ENCODE measurements around the gene NTF3.

The NTF3 gene

GRCh38 chr12:5430641-5431603 lies 986 bp upstream of the NTF3 start:
- Histone ChIP-seq H3K27ac (ENCODE audit: low read depth in 2 of 2, low read length in 2 of 2) (no peak overlapping the region), H3K4me3 (ENCODE audit: low read length in 2 of 2) (no peak overlapping the region), H3K9ac (ENCODE audit: low read depth in 1 of 2, low read length in 2 of 2) (no peak overlapping the region), H3K36me3 (ENCODE audit: control insufficient read depth in 2 of 2, insufficient read depth in 2 of 2, low read length in 2 of 2) (no peaks in the 10 kb centered on the region), H3K4me1 (ENCODE audit: control insufficient read depth in 2 of 2, insufficient read depth in 2 of 2, low read length in 2 of 2) (peaks cover 11 to 18% of the 10 kb centered on the region in 2 donors), H3K9me3 (ENCODE audit: control insufficient read depth in 2 of 2, low read length in 2 of 2) (no peaks in the 10 kb centered on the region), H3K27me3 (ENCODE audit: control insufficient read depth in 2 of 2, insufficient read depth in 2 of 2, low read length in 2 of 2) (peaks cover 42 to 49% of the 10 kb centered on the region in 2 donors)

GRCh38 chr12:5433081-5433844 lies 1.4 kb downstream of the NTF3 start:
- Histone ChIP-seq H3K4me3 (ENCODE audit: low read length in 2 of 2) (peak overlapping the region; percentile 53 to 65), H3K9ac (ENCODE audit: low read depth in 1 of 2, low read length in 2 of 2) (peak overlapping the region; percentile 33 to 47), H3K27me3 (ENCODE audit: control insufficient read depth in 2 of 2, insufficient read depth in 2 of 2, low read length in 2 of 2) (peaks cover 37 to 52% of the 10 kb centered on the region in 2 donors), H3K27ac (ENCODE audit: low read depth in 2 of 2, low read length in 2 of 2) (no peak overlapping the region), H3K9me3 (ENCODE audit: control insufficient read depth in 2 of 2, low read length in 2 of 2) (no peaks in the 10 kb centered on the region), H3K36me3 (ENCODE audit: control insufficient read depth in 2 of 2, insufficient read depth in 2 of 2, low read length in 2 of 2) (no peaks in the 10 kb centered on the region), H3K4me1 (ENCODE audit: control insufficient read depth in 2 of 2, insufficient read depth in 2 of 2, low read length in 2 of 2) (peaks cover 11 to 22% of the 10 kb centered on the region in 2 donors)

- peak overlapping the region in 1 of 2 donors; percentile 33 for H3K9ac ChIP-seq (ENCODE audit: low read depth in 1 of 2, low read length in 2 of 2)
- peaks cover 37 to 44% of the 10 kb centered on the region in 2 donors for H3K27me3 ChIP-seq (ENCODE audit: control insufficient read depth in 2 of 2, insufficient read depth in 2 of 2, low read length in 2 of 2)
- H3K4me3 ChIP-seq (ENCODE audit: low read length in 2 of 2), result peak overlapping the region in 1 of 2 donors; percentile 4
- H3K36me3 ChIP-seq (ENCODE audit: control insufficient read depth in 2 of 2, insufficient read depth in 2 of 2, low read length in 2 of 2), result no peaks in the 10 kb centered on the region
- no peak overlapping the region for H3K27ac ChIP-seq (ENCODE audit: low read depth in 2 of 2, low read length in 2 of 2)
- H3K4me1 ChIP-seq (ENCODE audit: control insufficient read depth in 2 of 2, insufficient read depth in 2 of 2, low read length in 2 of 2), result peaks cover 7 to 28% of the 10 kb centered on the region in 2 donors
- H3K9me3 ChIP-seq (ENCODE audit: control insufficient read depth in 2 of 2, low read length in 2 of 2), result no peaks in the 10 kb centered on the region
These were observed 2.1 kb downstream of the NTF3 start for GRCh38 chr12:5433845-5434646.

GRCh38 chr12:5434647-5435560 lies 3.0 kb downstream of the NTF3 start:
- Histone ChIP-seq H3K36me3 (ENCODE audit: control insufficient read depth in 2 of 2, insufficient read depth in 2 of 2, low read length in 2 of 2) (no peaks in the 10 kb centered on the region), H3K4me1 (ENCODE audit: control insufficient read depth in 2 of 2, insufficient read depth in 2 of 2, low read length in 2 of 2) (peaks cover 7 to 36% of the 10 kb centered on the region in 2 donors), H3K27me3 (ENCODE audit: control insufficient read depth in 2 of 2, insufficient read depth in 2 of 2, low read length in 2 of 2) (peaks cover 31 to 36% of the 10 kb centered on the region in 2 donors), H3K27ac (ENCODE audit: low read depth in 2 of 2, low read length in 2 of 2) (no peak overlapping the region), H3K4me3 (ENCODE audit: low read length in 2 of 2) (peak overlapping the region in 1 of 2 donors; percentile 4), H3K9ac (ENCODE audit: low read depth in 1 of 2, low read length in 2 of 2) (no peak overlapping the region), H3K9me3 (ENCODE audit: control insufficient read depth in 2 of 2, low read length in 2 of 2) (no peaks in the 10 kb centered on the region)

- no peak overlapping the region for H3K9ac ChIP-seq (ENCODE audit: low read depth in 1 of 2, low read length in 2 of 2)
- no peaks in the 10 kb centered on the region for H3K9me3 ChIP-seq (ENCODE audit: control insufficient read depth in 2 of 2, low read length in 2 of 2)
- H3K4me3 ChIP-seq (ENCODE audit: low read length in 2 of 2), result no peak overlapping the region
- peaks cover 0 to 38% of the 10 kb centered on the region in 2 donors for H3K4me1 ChIP-seq (ENCODE audit: control insufficient read depth in 2 of 2, insufficient read depth in 2 of 2, low read length in 2 of 2)
- no peaks in the 10 kb centered on the region for H3K36me3 ChIP-seq (ENCODE audit: control insufficient read depth in 2 of 2, insufficient read depth in 2 of 2, low read length in 2 of 2)
- peaks cover 20 to 28% of the 10 kb centered on the region in 2 donors for H3K27me3 ChIP-seq (ENCODE audit: control insufficient read depth in 2 of 2, insufficient read depth in 2 of 2, low read length in 2 of 2)
- no peak overlapping the region for H3K27ac ChIP-seq (ENCODE audit: low read depth in 2 of 2, low read length in 2 of 2)
These were observed 5.3 kb downstream of the NTF3 start for GRCh38 chr12:5437182-5437583.

GRCh38 chr12:5437589-5437988 lies 5.7 kb downstream of the NTF3 start:
- Histone ChIP-seq H3K9me3 (ENCODE audit: control insufficient read depth in 2 of 2, low read length in 2 of 2) (no peaks in the 10 kb centered on the region), H3K4me1 (ENCODE audit: control insufficient read depth in 2 of 2, insufficient read depth in 2 of 2, low read length in 2 of 2) (peaks cover 0 to 34% of the 10 kb centered on the region in 2 donors), H3K27ac (ENCODE audit: low read depth in 2 of 2, low read length in 2 of 2) (no peak overlapping the region), H3K36me3 (ENCODE audit: control insufficient read depth in 2 of 2, insufficient read depth in 2 of 2, low read length in 2 of 2) (no peaks in the 10 kb centered on the region), H3K27me3 (ENCODE audit: control insufficient read depth in 2 of 2, insufficient read depth in 2 of 2, low read length in 2 of 2) (peaks cover 16 to 28% of the 10 kb centered on the region in 2 donors), H3K9ac (ENCODE audit: low read depth in 1 of 2, low read length in 2 of 2) (no peak overlapping the region), H3K4me3 (ENCODE audit: low read length in 2 of 2) (no peak overlapping the region)

GRCh38 chr12:5438671-5439200 lies 6.8 kb downstream of the NTF3 start:
- Histone ChIP-seq H3K27ac (ENCODE audit: low read depth in 2 of 2, low read length in 2 of 2) (no peak overlapping the region), H3K4me1 (ENCODE audit: control insufficient read depth in 2 of 2, insufficient read depth in 2 of 2, low read length in 2 of 2) (peaks cover 0 to 25% of the 10 kb centered on the region in 2 donors), H3K36me3 (ENCODE audit: control insufficient read depth in 2 of 2, insufficient read depth in 2 of 2, low read length in 2 of 2) (no peaks in the 10 kb centered on the region), H3K27me3 (ENCODE audit: control insufficient read depth in 2 of 2, insufficient read depth in 2 of 2, low read length in 2 of 2) (peaks cover 6 to 24% of the 10 kb centered on the region in 2 donors), H3K9ac (ENCODE audit: low read depth in 1 of 2, low read length in 2 of 2) (no peak overlapping the region), H3K9me3 (ENCODE audit: control insufficient read depth in 2 of 2, low read length in 2 of 2) (no peaks in the 10 kb centered on the region), H3K4me3 (ENCODE audit: low read length in 2 of 2) (no peak overlapping the region)

GRCh38 chr12:5439371-5439771 lies 7.5 kb downstream of the NTF3 start:
- Histone ChIP-seq H3K4me1 (ENCODE audit: control insufficient read depth in 2 of 2, insufficient read depth in 2 of 2, low read length in 2 of 2) (peaks cover 0 to 25% of the 10 kb centered on the region in 2 donors), H3K9me3 (ENCODE audit: control insufficient read depth in 2 of 2, low read length in 2 of 2) (no peaks in the 10 kb centered on the region), H3K4me3 (ENCODE audit: low read length in 2 of 2) (no peak overlapping the region), H3K36me3 (ENCODE audit: control insufficient read depth in 2 of 2, insufficient read depth in 2 of 2, low read length in 2 of 2) (no peaks in the 10 kb centered on the region), H3K9ac (ENCODE audit: low read depth in 1 of 2, low read length in 2 of 2) (no peak overlapping the region), H3K27ac (ENCODE audit: low read depth in 2 of 2, low read length in 2 of 2) (no peak overlapping the region), H3K27me3 (ENCODE audit: control insufficient read depth in 2 of 2, insufficient read depth in 2 of 2, low read length in 2 of 2) (peaks cover 6 to 17% of the 10 kb centered on the region in 2 donors)

Data from mucosa of rectum (tissue), 2 donors.